HG02798 (cell line): ENCODE data around the gene FOXA1.

Source experiments
- ATAC-seq: cut with Tn5 transposase; IDR thresholded peaks from one replicate; pipeline ENCODE4 v1.9.1; 2021; ENCODE audit warnings: mild to moderate bottlenecking; ENCODE audit not compliant: unreplicated experiment, poor library complexity

The FOXA1 gene

DNA sequence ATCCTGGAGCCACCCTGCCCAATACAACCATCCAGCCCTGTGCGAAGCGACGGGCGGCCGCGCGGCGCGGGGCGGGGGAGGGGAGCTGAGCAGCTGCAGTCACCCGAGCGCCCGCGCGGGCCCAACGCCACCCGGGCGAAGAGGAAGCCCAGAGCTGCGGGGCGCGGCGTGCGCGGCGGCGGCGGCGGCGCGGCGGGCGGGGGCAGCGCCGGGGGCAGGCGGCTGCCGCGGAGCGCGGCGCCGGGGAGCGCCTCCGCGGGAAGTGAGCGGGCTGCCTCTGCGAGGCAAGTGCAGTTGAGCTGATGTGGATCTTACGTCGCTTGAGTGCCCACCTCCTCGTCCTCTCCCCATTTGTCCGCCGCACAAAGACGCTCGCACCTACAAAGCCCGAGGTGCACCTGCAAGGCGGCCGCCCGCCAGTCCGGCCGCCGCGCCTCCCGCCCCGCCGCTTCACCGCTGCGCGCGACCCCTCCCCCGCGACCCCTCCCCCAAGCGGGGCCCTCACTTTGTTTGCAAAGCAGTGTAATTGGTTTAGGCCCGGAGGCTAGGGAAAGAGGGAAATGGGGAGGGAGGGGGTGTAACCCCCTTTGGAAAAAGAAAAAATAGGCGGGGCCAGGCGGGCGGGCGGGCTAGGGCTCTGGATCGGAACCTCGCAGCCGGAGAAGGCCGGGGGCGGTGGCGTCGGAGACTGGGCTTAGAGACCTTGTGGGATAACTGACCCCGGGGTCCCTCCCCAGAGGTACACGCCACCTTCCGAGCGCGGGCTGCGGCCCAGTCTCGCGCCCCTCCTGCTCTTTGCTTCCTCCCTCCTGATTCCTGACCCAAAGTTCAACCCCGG is at the start of gene FOXA1, which contains the start of gene TTC6:
Gene FOXA1 (minus strand): TSS at position 279 of the 838 bp plus-strand sequence. CDS start 277 bp downstream, at position 2.
Gene TTC6 (plus strand): TSS at position 659 of the 838 bp plus-strand sequence. CDS start 26,436 bp downstream, outside the sequence.
- ATAC-seq = no peak

- ATAC-seq = no peak
These were observed 48.7 kb upstream of the FOXA1 start for GRCh38 chr14:37643701-37644100.

GRCh38 chr14:37642125-37642524 is 47.1 kb upstream of the FOXA1 start:
- no peak for ATAC-seq

- ATAC-seq = no peak
These were observed 46.1 kb upstream of the FOXA1 start for GRCh38 chr14:37641117-37641516.

GRCh38 chr14:37638599-37638998 is 43.5 kb upstream of the FOXA1 start:
- ATAC-seq = no peak

- ATAC-seq = no peak
These were observed 42.3 kb upstream of the FOXA1 start for GRCh38 chr14:37637341-37637740.

- no peak for ATAC-seq
These were observed 30.8 kb upstream of the FOXA1 start for GRCh38 chr14:37625597-37626595.

GRCh38 chr14:37623971-37624370 is 28.9 kb upstream of the FOXA1 start:
- no peak for ATAC-seq

GRCh38 chr14:37623426-37623951 is 28.4 kb upstream of the FOXA1 start:
- ATAC-seq = no peak

DNA sequence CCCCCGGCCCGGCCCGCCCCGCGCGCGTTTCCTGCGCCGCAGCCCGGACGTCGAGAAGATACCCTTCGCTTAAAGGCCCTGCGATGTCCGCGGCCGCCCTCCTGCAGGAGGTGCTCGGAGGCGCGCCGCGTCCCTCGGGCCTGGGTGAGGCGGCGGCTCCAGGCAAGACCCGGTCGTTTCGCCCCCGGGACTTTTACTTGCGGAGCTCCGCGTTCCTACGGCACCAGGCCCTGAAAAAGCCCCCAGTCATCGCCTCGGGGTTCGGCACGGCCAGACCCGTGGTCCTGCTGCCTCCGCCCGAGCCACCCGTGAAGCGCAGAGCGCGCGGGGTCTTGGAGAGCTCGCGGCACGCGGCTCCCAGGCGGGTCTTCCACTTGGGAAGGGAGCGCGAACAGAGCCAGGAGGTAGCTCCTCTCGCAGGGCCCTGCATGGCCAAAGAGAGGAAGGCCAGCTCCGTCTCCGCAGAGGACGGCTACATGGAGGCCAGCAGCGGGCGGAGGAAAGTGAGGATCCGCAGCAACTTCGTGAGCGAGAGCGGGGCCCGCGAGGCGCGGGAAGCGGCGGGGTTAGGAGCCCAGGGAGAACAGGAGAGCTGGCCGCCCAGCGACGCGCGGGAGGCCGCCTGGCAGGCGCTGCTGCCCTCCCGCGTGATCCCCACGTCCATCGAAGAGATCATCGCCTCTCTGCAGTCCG is 27.3 kb upstream of the FOXA1 start:
- no peak for ATAC-seq

DNA sequence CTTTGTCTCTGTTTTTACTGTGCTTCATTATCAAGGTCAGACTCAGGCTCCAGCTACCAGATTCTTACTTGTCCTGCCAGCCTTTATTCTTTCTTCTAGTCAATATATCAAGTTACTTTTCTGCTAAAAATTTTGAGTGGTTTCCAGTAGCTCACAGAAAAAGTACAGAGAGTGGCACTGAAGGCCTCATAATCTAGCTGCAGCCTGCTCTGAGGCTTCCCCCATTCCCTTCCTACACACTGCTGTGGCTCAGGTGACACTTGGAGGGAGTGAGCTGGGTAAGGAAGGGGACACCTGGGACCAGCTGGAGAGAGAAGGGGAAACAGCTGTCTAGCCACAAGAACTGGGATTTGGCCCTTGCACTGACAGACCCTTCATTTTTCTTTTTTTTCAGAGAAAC is 25.8 kb upstream of the FOXA1 start:
- no peak for ATAC-seq

DNA sequence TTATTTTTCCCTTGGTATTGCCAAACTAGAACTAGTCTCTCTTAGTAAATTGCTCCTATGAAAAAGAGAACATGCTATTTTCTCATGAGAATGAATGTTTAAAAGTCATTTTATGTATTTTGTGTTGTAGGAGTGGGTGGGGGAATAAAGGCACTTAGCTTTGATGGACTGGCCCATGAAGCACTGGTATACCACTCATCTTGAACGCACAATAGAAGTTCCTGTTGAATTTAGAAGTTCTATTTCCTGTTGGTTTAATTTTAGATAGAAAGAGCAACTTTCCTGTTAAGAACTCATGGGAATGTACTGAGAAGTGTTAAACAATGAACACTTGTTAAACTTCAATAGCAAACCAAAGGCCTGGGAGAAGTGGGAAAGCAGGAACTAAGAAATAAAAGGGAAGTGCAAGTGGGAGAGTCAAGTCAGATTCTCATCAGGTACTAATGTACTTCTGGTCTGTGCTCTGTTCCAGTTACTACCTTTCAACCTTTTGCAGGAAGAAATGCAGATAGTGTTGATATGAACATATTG is 23.5 kb upstream of the FOXA1 start:
- ATAC-seq = no peak

- no peak for ATAC-seq
These were observed 22.9 kb upstream of the FOXA1 start for GRCh38 chr14:37617864-37618365.

DNA sequence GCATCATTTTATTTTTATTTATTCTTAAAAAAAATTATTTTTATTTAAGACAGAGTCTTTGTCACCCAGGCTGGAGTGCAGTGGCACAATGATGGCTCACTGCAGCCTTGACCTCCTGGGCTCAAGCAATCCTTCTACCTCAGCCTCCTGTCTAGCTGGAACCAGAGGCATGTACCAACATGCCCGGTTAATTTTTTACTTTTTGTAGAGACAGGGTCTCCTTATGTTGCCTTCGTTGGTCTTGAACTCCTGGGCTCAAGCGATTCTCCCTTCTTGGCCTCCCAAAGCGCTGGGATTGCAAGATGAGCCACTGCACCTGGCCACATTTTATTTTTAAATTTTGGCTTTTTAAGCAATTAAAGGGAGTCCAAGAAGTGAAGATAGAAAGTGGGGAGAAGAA is 21.8 kb upstream of the FOXA1 start:
- ATAC-seq = no peak

DNA sequence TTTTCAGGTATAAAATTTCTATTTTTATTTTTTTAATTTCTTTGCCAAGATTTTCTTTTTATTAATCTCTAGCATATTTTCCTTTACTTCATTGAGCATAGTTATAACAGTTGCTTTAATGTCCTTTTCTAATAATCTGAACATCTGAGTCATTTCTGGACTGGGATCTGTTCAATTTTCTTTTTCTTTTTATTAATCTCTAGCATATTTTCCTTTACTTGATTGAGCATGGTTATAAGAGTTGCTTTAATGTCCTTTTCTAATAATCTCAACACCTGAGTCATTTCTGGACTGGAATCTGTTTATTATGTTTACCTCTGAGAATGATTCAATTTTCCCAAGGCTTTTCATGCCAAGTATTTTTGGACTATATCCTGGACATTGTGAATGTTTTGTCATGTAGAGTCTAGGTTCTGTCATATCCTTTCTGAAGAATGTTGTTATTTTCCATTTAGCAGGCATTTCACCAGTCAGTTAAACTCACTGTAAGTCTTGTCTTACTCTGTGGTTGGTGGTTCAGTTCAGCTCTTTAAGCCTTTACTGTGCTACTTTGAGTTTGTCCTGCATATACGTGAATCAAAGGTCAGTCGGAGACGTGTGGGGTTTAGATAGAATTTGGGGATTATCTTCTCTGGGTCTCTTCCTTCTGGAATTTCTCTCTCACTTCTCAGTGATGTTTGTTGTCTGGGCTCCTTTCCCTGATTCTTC is 20.7 kb upstream of the FOXA1 start:
- no peak for ATAC-seq

GRCh38 chr14:37610945-37611523 is 16.0 kb upstream of the FOXA1 start:
- no peak for ATAC-seq

DNA sequence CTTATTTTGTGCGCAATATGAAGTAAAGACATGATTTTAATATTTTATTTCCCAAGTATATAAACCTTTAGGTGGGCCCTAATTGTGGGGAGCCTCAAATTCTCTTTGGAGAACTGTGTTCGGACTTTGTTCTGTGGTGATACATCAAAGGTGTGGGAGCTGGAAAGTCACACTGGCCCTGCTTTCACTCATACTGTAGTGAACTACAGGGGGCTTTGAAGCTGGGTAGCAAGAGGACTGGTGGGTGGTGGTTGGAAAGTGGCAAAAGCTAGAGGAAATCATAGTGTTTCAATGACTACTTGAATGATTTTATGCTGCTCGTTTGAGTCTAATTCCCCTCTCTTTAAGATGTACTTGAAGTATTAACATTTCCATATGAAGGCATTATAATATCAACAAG is 13.6 kb upstream of the FOXA1 start:
- ATAC-seq = no peak

- ATAC-seq = no peak
These were observed 11.6 kb upstream of the FOXA1 start for GRCh38 chr14:37606678-37607077.
